Ishikawa (cell line): Measurements from ENCODE around the gene TMPRSS11F.

Experiments
- CEBPB ChIP-seq: IDR thresholded peaks from 2 replicates; pipeline ENCODE4 v1.6.1; 2012
- CREB1 ChIP-seq: IDR thresholded peaks from 2 replicates; pipeline ENCODE4 v1.6.1; 2012; ENCODE audit warnings: low read depth
- EGR1 ChIP-seq: IDR thresholded peaks from 2 replicates; pipeline ENCODE4 v1.6.1; 2012
- EP300 ChIP-seq: IDR thresholded peaks from 2 replicates; pipeline ENCODE4 v1.6.1; 2012; ENCODE audit warnings: borderline replicate concordance
- FOXM1 ChIP-seq: IDR thresholded peaks from 2 replicates; pipeline ENCODE4 v1.6.1; 2012; ENCODE audit warnings: low read depth, borderline replicate concordance
- MAX ChIP-seq: IDR thresholded peaks from 2 replicates; pipeline ENCODE4 v1.6.1; 2012
- NFIC ChIP-seq: IDR thresholded peaks from 2 replicates; pipeline ENCODE4 v1.6.1; 2012
- RAD21 ChIP-seq: IDR thresholded peaks from 2 replicates; pipeline ENCODE4 v1.6.1; 2012; ENCODE audit warnings: low read depth
- REST ChIP-seq: IDR thresholded peaks from 2 replicates; pipeline ENCODE4 v1.6.1; 2012; ENCODE audit warnings: low read depth, mild to moderate bottlenecking
- TAF1 ChIP-seq: IDR thresholded peaks from 2 replicates; pipeline ENCODE4 v1.6.1; 2012; ENCODE audit warnings: low read depth, mild to moderate bottlenecking
- TCF12 ChIP-seq: IDR thresholded peaks from 2 replicates; pipeline ENCODE4 v1.6.1; 2012; ENCODE audit warnings: low read depth
- TEAD4 ChIP-seq: IDR thresholded peaks from 2 replicates; pipeline ENCODE4 v1.6.1; 2012
- YY1 ChIP-seq: IDR thresholded peaks from 2 replicates; pipeline ENCODE4 v1.6.1; 2012; ENCODE audit warnings: low read depth
- ZBTB7A ChIP-seq: IDR thresholded peaks from 2 replicates; pipeline ENCODE4 v1.6.1; 2012; ENCODE audit warnings: low read depth
- TF ChIP-seq, protein P1 (sequence below): IDR thresholded peaks from 2 replicates; pipeline ENCODE4 v1.6.1; 2012

TMPRSS11F gene

GRCh38 chr4:68021185-68021584 is 108.5 kb downstream of the TMPRSS11F start:
- no peak for TF ChIP-seq NFIC
- no peak for TF ChIP-seq EGR1
- no peak for TF ChIP-seq TCF12
- no peak for TF ChIP-seq MAX
- no peak for TF ChIP-seq TAF1
- TF ChIP-seq ZBTB7A = no peak
- TF ChIP-seq, protein P1, sequence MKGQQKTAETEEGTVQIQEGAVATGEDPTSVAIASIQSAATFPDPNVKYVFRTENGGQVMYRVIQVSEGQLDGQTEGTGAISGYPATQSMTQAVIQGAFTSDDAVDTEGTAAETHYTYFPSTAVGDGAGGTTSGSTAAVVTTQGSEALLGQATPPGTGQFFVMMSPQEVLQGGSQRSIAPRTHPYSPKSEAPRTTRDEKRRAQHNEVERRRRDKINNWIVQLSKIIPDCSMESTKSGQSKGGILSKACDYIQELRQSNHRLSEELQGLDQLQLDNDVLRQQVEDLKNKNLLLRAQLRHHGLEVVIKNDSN = no peak
- no peak for TF ChIP-seq RAD21
- no peak for TF ChIP-seq YY1
- TF ChIP-seq CEBPB = no peak
- TF ChIP-seq TEAD4 = no peak
- TF ChIP-seq REST = no peak
- no peak for TF ChIP-seq EP300
- TF ChIP-seq CREB1 = no peak

DNA sequence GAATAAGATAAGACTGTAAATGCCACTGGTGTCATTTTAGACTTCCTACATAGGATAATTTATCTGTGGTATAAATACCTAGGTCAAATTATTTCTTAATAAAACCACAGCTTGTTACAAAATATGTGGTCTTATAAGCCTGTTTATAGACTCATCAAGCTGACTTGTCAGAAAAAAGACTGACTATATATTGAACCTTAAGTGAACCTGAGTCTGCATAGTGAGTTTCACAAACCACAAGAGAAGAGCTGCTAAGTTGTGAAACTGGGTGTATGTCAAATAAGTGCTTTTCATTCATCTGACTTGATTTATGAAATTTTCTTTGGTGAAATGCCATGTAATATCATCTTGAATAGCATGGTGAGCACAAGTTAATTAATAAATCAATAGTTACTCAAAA is 118.0 kb downstream of the TMPRSS11F start:
- no peak for TF ChIP-seq FOXM1
- TF ChIP-seq, protein P1 = no peak
- no peak for TF ChIP-seq REST
- no peak for TF ChIP-seq CEBPB
- no peak for TF ChIP-seq EP300
- TF ChIP-seq NFIC = no peak
- no peak for TF ChIP-seq TCF12
- no peak for TF ChIP-seq YY1
- TF ChIP-seq CREB1 = no peak
- no peak for TF ChIP-seq TAF1
- TF ChIP-seq TEAD4 = no peak
- no peak for TF ChIP-seq ZBTB7A
- no peak for TF ChIP-seq RAD21
- no peak for TF ChIP-seq MAX
- no peak for TF ChIP-seq EGR1
